ENCODE data around the gene UBA5.
"Not testable (repeated sequence)": the region's sequence is repeated elsewhere in the genome, so short reads cannot be mapped to it uniquely, and the experiment has no call there.

UBA5 gene

GRCh38 chr3:132641427-132641826 lies 18.7 kb upstream of the UBA5 start:
- POLR2A ChIA-PET; H3K9me3 ChIP-seq (ENCODE audit: control insufficient read depth, insufficient read depth, low read depth, low read length); H3K4me1 ChIP-seq (ENCODE audit: control insufficient read depth, insufficient read depth, low read length); H3K4me3 ChIP-seq (ENCODE audit: low read depth, low read length); H3K27ac ChIP-seq (ENCODE audit: extremely low read depth, low read depth, low read length): not testable (repeated sequence)
- peak; percentile 97 for TF ChIP-seq ZNF513 (tag by site-specific recombination; IDR thresholded peaks at IDR 0.05)
- CTCF ChIA-PET, result interaction anchor here (0.6 to 3.1 kb wide), 11 partner anchors 10 to 554 kb away, joined by 3 to 28 read pairs (median 3); no protein-coding TSS in a partner anchor
- peaks cover 0 to 29% of the 10 kb centered on the region in 2 experiments for H3K36me3 ChIP-seq (ENCODE audit: control insufficient read depth in 2 of 2, insufficient read depth in 1 of 2, low read length in 2 of 2)

- ChIA-PET CTCF (interaction anchor here (0.5 to 3.1 kb wide), 13 partner anchors 10 to 364 kb away, joined by 3 to 28 read pairs (median 3); no protein-coding TSS in a partner anchor), POLR2A (no interaction called here)
- no peaks in the 10 kb centered on the region for H3K4me1 ChIP-seq (ENCODE audit: control insufficient read depth, insufficient read depth, low read length)
- peaks cover 0 to 25% of the 10 kb centered on the region in 2 experiments for H3K36me3 ChIP-seq (ENCODE audit: control insufficient read depth in 2 of 2, insufficient read depth in 1 of 2, low read length in 2 of 2)
- no peak overlapping the region for H3K4me3 ChIP-seq (ENCODE audit: low read depth, low read length)
- peak; percentile 51 for TF ChIP-seq ZNF654 (tag by site-specific recombination; IDR thresholded peaks at IDR 0.05; ENCODE audit: low read depth)
- no peak for TF ChIP-seq ZXDB (tag by site-specific recombination; IDR thresholded peaks at IDR 0.05)
- no peak for TF ChIP-seq ZNF433 (tag by site-specific recombination; IDR thresholded peaks at IDR 0.05; ENCODE audit: low read depth)
- H3K27ac ChIP-seq (ENCODE audit: extremely low read depth, low read depth, low read length), result no peak overlapping the region
- no peaks in the 10 kb centered on the region for H3K9me3 ChIP-seq (ENCODE audit: control insufficient read depth, insufficient read depth, low read depth, low read length)
These were observed 18.1 kb upstream of the UBA5 start for GRCh38 chr3:132641837-132642538.

DNA sequence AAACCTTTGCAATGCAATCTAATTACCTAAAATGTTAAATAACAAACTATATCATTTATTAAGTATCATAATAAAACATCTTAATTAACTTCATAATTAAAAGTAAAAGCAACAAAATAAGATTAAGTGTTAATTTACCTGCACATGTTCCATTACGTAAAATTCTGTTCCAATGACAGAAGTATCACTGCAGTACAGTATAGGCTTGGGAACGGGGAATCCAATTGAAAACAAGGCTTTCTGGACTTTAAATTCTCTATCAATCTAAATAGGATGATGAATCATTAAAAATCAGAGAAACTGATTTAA lies 17.6 kb upstream of the UBA5 start:
- CTCF ChIA-PET, result interaction anchor here (0.6 to 3.1 kb wide), 9 partner anchors 15 to 402 kb away, joined by 3 to 28 read pairs (median 3); no protein-coding TSS in a partner anchor
- Histone ChIP-seq H3K36me3 (ENCODE audit: control insufficient read depth in 2 of 2, insufficient read depth in 1 of 2, low read length in 2 of 2) (peaks cover 0 to 25% of the 10 kb centered on the region in 2 experiments), H3K4me3 (ENCODE audit: low read depth, low read length) (no peak overlapping the region), H3K9me3 (ENCODE audit: control insufficient read depth, insufficient read depth, low read depth, low read length) (no peaks in the 10 kb centered on the region), H3K27ac (ENCODE audit: extremely low read depth, low read depth, low read length) (no peak overlapping the region), H3K4me1 (ENCODE audit: control insufficient read depth, insufficient read depth, low read length) (no peaks in the 10 kb centered on the region)
- TF ChIP-seq ZNF558 (tag by site-specific recombination; IDR thresholded peaks at IDR 0.05) (no peak), PBX3 (CRISPR knock-in tag; IDR thresholded peaks at IDR 0.05) (no peak), ZNF76 (tag by site-specific recombination; IDR thresholded peaks at IDR 0.05; ENCODE audit: borderline replicate concordance, low read depth) (no peak), ZNF596 (tag by site-specific recombination; IDR thresholded peaks at IDR 0.05) (no peak), FEZF1 (tag by site-specific recombination; IDR thresholded peaks at IDR 0.05) (no peak), IKZF3 (tag by site-specific recombination; IDR thresholded peaks at IDR 0.05) (no peak), ZFP37 (tag by site-specific recombination; IDR thresholded peaks at IDR 0.05) (no peak), MEIS1 (CRISPR knock-in tag; IDR thresholded peaks at IDR 0.05; ENCODE audit: borderline replicate concordance) (no peak), ZNF184 (tag by site-specific recombination; IDR thresholded peaks at IDR 0.05) (no peak), ZNF133 (tag by site-specific recombination; IDR thresholded peaks at IDR 0.05) (no peak), ZSCAN16 (tag by site-specific recombination; IDR thresholded peaks at IDR 0.05) (no peak), ZBTB8A (tag by site-specific recombination; IDR thresholded peaks at IDR 0.05) (no peak), YY2 (tag by site-specific recombination; IDR thresholded peaks at IDR 0.05) (no peak), ZNF501 (tag by site-specific recombination; IDR thresholded peaks at IDR 0.05) (no peak), SCRT1 (tag by site-specific recombination; IDR thresholded peaks at IDR 0.05; ENCODE audit: borderline replicate concordance) (no peak)
- TF ChIP-seq, protein P1, sequence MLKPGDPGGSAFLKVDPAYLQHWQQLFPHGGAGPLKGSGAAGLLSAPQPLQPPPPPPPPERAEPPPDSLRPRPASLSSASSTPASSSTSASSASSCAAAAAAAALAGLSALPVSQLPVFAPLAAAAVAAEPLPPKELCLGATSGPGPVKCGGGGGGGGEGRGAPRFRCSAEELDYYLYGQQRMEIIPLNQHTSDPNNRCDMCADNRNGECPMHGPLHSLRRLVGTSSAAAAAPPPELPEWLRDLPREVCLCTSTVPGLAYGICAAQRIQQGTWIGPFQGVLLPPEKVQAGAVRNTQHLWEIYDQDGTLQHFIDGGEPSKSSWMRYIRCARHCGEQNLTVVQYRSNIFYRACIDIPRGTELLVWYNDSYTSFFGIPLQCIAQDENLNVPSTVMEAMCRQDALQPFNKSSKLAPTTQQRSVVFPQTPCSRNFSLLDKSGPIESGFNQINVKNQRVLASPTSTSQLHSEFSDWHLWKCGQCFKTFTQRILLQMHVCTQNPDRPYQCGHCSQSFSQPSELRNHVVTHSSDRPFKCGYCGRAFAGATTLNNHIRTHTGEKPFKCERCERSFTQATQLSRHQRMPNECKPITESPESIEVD (tag by site-specific recombination; IDR thresholded peaks at IDR 0.05), result no peak
- TF ChIP-seq, protein P2, sequence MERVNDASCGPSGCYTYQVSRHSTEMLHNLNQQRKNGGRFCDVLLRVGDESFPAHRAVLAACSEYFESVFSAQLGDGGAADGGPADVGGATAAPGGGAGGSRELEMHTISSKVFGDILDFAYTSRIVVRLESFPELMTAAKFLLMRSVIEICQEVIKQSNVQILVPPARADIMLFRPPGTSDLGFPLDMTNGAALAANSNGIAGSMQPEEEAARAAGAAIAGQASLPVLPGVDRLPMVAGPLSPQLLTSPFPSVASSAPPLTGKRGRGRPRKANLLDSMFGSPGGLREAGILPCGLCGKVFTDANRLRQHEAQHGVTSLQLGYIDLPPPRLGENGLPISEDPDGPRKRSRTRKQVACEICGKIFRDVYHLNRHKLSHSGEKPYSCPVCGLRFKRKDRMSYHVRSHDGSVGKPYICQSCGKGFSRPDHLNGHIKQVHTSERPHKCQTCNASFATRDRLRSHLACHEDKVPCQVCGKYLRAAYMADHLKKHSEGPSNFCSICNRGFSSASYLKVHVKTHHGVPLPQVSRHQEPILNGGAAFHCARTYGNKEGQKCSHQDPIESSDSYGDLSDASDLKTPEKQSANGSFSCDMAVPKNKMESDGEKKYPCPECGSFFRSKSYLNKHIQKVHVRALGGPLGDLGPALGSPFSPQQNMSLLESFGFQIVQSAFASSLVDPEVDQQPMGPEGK (tag by site-specific recombination; IDR thresholded peaks at IDR 0.05), result no peak
- POLR2A ChIA-PET, result no interaction called here

Data from HEK293 (cell line).